ENCODE measurements around the gene EDRF1.

DNA sequence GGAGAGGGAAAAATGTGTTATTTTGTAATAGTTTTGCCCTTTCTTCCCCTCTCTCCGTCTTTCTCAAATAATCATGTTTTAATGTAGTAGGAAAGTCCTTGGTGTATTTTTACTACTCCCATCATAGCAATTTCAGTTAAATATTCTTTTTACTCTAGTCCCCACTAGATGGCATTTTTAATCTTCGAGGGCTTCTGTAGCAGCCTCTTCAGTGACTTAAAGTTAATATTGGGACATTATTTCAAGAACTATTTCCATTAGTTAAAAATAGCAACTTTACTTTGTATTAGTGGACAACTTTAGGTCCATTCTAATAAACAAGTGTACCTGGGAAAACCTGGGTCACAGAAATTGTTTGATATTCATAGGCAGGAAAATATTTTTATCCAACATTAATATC is 23.0 kb downstream of the EDRF1 start:
- TF ChIP-seq, protein P1, sequence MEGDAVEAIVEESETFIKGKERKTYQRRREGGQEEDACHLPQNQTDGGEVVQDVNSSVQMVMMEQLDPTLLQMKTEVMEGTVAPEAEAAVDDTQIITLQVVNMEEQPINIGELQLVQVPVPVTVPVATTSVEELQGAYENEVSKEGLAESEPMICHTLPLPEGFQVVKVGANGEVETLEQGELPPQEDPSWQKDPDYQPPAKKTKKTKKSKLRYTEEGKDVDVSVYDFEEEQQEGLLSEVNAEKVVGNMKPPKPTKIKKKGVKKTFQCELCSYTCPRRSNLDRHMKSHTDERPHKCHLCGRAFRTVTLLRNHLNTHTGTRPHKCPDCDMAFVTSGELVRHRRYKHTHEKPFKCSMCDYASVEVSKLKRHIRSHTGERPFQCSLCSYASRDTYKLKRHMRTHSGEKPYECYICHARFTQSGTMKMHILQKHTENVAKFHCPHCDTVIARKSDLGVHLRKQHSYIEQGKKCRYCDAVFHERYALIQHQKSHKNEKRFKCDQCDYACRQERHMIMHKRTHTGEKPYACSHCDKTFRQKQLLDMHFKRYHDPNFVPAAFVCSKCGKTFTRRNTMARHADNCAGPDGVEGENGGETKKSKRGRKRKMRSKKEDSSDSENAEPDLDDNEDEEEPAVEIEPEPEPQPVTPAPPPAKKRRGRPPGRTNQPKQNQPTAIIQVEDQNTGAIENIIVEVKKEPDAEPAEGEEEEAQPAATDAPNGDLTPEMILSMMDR (IDR thresholded peaks at IDR 0.05) = no peak
- no peak for TF ChIP-seq EZH2 (IDR thresholded peaks at IDR 0.05; ENCODE audit: borderline replicate concordance, insufficient read depth, low read depth, low read length, poor library complexity, severe bottlenecking)

Measured in B cell (primary cell).